MCF 10A (cell line): ENCODE results near the gene AQP11. TPM values are rescaled to one million over a fixed set of nuclear protein-coding genes. Genes with fewer than 3 reads are reported as not detected.

ENCODE experiments used
- BruUV-seq: library from RNA; stranded (reverse); fragments of 400-500 nt; replicated peaks from 2 replicates; lab custom pipeline; 2021; lab: Mats Ljungman, UMichigan
- CTCF ChIA-PET: fragments of 300-600 bp; sonication (Branson Sonifier 250); formaldehyde crosslinking; extraction: SDS; loops from one replicate; lab custom pipeline; 2021; ENCODE audit warnings: antibody characterized with exemption, inconsistent platforms; lab: Yijun Ruan, JAX
- POLR2A ChIA-PET: fragments of 300-600, 350-650 bp; sonication (Branson Sonifier 250); formaldehyde crosslinking; extraction: SDS; loops from one replicate; lab custom pipeline; 2020; ENCODE audit warnings: antibody characterized with exemption, inconsistent platforms; lab: Yijun Ruan, JAX
- DNase-seq: peaks from one replicate; pipeline ENCODE4 v3.0.0-alpha.2; 2018; ENCODE audit not compliant: unreplicated experiment
- H3K27ac Mint-ChIP-seq: one replicate; pipeline ENCODE4 v1.8.0; 2022; ENCODE audit warnings: mild to moderate bottlenecking, low read depth, mixed read lengths; ENCODE audit not compliant: unreplicated experiment
- H3K27me3 Mint-ChIP-seq: one replicate; pipeline ENCODE4 v1.8.0; 2022; ENCODE audit warnings: mixed read lengths; ENCODE audit not compliant: insufficient read depth, unreplicated experiment
- H3K36me3 Mint-ChIP-seq: one replicate; pipeline ENCODE4 v1.8.0; 2022; ENCODE audit warnings: mild to moderate bottlenecking, moderate library complexity, mixed read lengths; ENCODE audit not compliant: insufficient read depth, unreplicated experiment
- H3K4me1 Mint-ChIP-seq: one replicate; pipeline ENCODE4 v1.8.0; 2022; ENCODE audit warnings: mixed read lengths; ENCODE audit not compliant: insufficient read depth, unreplicated experiment
- H3K4me3 Mint-ChIP-seq: one replicate; pipeline ENCODE4 v1.8.0; 2022; ENCODE audit warnings: mild to moderate bottlenecking, moderate library complexity, mixed read lengths; ENCODE audit not compliant: unreplicated experiment
- H3K9me3 Mint-ChIP-seq: one replicate; pipeline ENCODE4 v1.8.0; 2022; ENCODE audit warnings: mixed read lengths; ENCODE audit not compliant: unreplicated experiment
- intact Hi-C: fragments of 100-400 bp; cut with micrococcal nuclease; formaldehyde crosslinking; loops from 2 replicates; pipeline ENCODE4 v1.14.1; 2022
- total RNA-seq: library from RNA; stranded (reverse); gene quantifications from 2 replicates; pipeline ENCODE4 v1.2.3, GENCODE V29; 2022
- TF ChIP-seq, protein P1 (sequence below): fragments of 200-600 bp; IDR thresholded peaks from one replicate; pipeline ENCODE4 v1.8.0; 2022; ENCODE audit warnings: antibody characterized with exemption, mild to moderate bottlenecking; ENCODE audit not compliant: unreplicated experiment

Gene AQP11
- total RNA-seq, 1 experiment from 2014 or later = not detected

DNA sequence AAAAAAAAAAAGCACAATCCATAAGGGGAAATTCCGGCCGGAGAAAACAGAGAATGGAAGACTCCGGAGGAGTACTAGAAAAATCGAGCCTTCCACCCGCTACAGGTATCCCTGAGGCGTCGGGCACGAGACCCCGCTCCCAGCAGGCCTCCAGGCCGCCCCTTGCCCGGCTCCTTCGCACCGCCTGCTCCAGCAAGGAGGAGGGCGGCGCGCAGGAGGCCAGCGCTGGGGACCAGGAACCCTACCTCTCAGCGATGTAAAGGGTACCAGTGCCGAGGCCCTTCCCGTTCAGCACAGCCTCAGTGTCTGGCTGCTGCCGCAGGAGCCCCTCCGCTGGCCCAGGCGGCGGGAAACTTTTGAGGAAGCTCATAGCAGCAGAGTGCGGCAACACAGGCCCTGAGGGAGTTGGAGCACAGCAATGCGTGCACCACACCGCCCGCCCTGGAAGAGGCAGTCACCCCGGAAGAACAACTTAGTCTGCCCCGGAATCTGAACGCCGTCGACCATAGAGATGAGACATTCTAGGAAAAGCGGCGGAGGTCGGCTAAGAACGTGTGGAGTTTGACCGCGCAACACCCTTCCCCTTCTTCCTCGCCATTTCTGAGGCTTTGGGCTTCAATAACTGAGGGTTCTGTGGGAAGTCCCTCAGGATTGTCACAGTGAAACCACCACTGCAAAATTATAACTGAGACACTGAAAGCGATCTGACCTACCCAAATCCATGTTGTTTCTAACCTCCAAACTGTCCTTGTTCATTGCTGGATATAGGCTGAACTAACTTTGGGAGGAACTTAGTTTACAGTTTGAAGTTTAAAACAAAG, 47.8 kb downstream of the AQP11 start, which contains the start of gene CLNS1A:
Gene CLNS1A, minus strand, starts transcription at position 450 of the 821 bp plus-strand sequence. Its CDS starts 80 bp downstream, at position 370.
- TF ChIP-seq, protein P1, sequence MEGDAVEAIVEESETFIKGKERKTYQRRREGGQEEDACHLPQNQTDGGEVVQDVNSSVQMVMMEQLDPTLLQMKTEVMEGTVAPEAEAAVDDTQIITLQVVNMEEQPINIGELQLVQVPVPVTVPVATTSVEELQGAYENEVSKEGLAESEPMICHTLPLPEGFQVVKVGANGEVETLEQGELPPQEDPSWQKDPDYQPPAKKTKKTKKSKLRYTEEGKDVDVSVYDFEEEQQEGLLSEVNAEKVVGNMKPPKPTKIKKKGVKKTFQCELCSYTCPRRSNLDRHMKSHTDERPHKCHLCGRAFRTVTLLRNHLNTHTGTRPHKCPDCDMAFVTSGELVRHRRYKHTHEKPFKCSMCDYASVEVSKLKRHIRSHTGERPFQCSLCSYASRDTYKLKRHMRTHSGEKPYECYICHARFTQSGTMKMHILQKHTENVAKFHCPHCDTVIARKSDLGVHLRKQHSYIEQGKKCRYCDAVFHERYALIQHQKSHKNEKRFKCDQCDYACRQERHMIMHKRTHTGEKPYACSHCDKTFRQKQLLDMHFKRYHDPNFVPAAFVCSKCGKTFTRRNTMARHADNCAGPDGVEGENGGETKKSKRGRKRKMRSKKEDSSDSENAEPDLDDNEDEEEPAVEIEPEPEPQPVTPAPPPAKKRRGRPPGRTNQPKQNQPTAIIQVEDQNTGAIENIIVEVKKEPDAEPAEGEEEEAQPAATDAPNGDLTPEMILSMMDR = no peak
- Mint-ChIP-seq H3K36me3 (peaks cover 16% of the 10 kb centered on the region), H3K4me1 (peaks cover 17% of the 10 kb centered on the region), H3K27me3 (no peaks in the 10 kb centered on the region), H3K27ac (peak within 1 kb of the TSS; percentile 95), H3K4me3 (peak within 1 kb of the TSS; percentile 83), H3K9me3 (no peaks in the 10 kb centered on the region)
- ChIA-PET CTCF (interaction anchor here (0.8 kb wide), 1 partner anchor 24 kb away, joined by 3 read pairs; no protein-coding TSS in a partner anchor), POLR2A (interaction anchor here (0.6 to 1.5 kb wide), 12 partner anchors 10 to 734 kb away, joined by 3 to 5 read pairs (median 4); partner anchors contain the start of genes AQP11 and INTS4)
- intact Hi-C loops = no loop called here
- DNase-seq = peak; percentile 90
- BruUV-seq = no TSS peak

DNA sequence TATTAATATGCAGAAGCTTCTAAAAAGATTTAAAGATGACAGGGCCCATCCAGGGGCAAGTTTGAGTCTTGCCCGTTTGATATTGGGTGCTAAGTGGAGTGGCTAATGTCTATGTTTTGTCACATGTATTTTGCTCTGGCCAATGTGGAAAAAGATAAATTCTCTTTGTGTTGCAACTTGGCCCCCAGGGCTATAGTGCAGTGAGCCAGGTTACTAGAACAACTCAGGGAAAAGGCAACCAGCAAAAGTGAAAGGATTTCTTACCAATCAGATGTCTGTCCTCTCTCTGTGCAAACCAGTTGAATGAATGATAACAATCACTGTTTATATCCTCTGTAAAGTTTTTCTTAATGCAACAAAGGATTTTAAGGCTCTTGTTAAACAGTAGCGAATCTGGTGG, 52.5 kb downstream of the AQP11 start:
- intact Hi-C loops = no loop called here
- no TSS peak for BruUV-seq
- TF ChIP-seq, protein P1 = no peak
- H3K9me3 Mint-ChIP-seq = no peaks in the 10 kb centered on the region
- H3K36me3 Mint-ChIP-seq = no peaks in the 10 kb centered on the region
- no peak overlapping the region for H3K4me3 Mint-ChIP-seq
- no peak overlapping the region for H3K27ac Mint-ChIP-seq
- no peak for DNase-seq
- no peaks in the 10 kb centered on the region for H3K4me1 Mint-ChIP-seq
- ChIA-PET POLR2A (interaction anchor here (1.2 kb wide), 1 partner anchor 12 kb away, joined by 4 read pairs; no protein-coding TSS in a partner anchor), CTCF (interaction anchor here (0.6 kb wide), 1 partner anchor 1213 kb away, joined by 3 read pairs; no protein-coding TSS in a partner anchor)
- no peaks in the 10 kb centered on the region for H3K27me3 Mint-ChIP-seq

DNA sequence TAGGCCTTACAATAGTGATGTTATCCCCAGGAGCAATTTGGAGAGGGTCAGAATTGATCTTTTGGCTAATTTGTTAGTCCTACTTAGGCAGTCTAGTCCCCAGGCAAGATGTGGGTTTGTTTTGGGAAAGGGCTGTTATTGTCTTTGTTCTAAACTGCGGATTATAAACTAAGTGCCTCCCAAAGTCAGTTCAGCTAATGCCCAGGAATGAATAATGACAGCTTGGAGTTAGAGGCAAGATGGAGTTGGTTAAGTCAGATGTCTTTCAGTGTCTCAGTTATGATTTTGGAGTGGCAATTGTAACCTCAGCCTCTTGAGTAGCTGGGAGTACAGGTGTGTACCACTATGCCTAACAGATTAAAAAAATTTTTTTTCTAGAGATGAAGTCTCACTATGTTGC, 55.1 kb downstream of the AQP11 start:
- no peak for DNase-seq
- no TSS peak for BruUV-seq
- Mint-ChIP-seq H3K4me3 (no peak overlapping the region), H3K4me1 (no peaks in the 10 kb centered on the region), H3K9me3 (no peaks in the 10 kb centered on the region), H3K27me3 (no peaks in the 10 kb centered on the region), H3K36me3 (no peaks in the 10 kb centered on the region), H3K27ac (no peak overlapping the region)
- TF ChIP-seq, protein P1 = no peak
- intact Hi-C loops = no loop called here
- ChIA-PET POLR2A (no interaction called here), CTCF (interaction anchor here (0.6 kb wide), 1 partner anchor 16 kb away, joined by 3 read pairs; no protein-coding TSS in a partner anchor)

DNA sequence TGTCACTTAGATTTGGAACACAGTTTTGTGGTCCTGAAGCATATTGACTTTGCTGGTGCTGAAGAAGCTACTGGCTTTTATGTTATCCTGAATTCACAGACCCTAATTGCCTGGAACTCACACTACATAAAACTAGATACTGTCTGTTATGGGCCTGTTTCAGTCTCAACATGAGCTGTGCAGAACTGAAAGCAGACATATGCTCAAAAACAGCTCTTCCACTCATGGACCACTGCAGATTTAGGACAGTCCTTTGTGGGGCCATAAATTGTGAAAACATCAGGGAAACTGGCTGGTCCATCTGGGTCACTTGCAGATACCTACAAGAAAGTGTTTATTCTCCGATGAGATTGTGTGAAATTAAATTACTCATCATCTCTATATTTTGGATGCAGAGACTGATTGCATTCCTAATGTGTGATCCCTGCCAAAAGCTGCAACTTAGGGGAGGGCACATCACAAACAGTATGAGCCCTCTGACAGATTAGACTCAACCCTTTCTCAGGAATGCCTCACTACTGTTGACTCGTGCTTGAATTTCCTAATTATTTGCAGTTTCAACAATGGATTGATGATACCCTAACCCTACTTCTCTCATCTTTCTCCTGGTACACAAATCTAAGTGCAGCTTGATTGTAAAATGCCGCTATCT, 58.0 kb downstream of the AQP11 start:
- no peak for DNase-seq
- no peaks in the 10 kb centered on the region for H3K27me3 Mint-ChIP-seq
- H3K36me3 Mint-ChIP-seq = no peaks in the 10 kb centered on the region
- CTCF ChIA-PET = interaction anchor here (0.6 kb wide), 1 partner anchor 118 kb away, joined by 3 read pairs; no protein-coding TSS in a partner anchor
- no peaks in the 10 kb centered on the region for H3K9me3 Mint-ChIP-seq
- BruUV-seq = no TSS peak
- intact Hi-C loops = no loop called here
- TF ChIP-seq, protein P1 = no peak
- POLR2A ChIA-PET = interaction anchor here (0.6 to 1.1 kb wide), 3 partner anchors 10 to 404 kb away, joined by 3 read pairs; partner anchors contain the start of gene CLNS1A
- H3K4me1 Mint-ChIP-seq = no peaks in the 10 kb centered on the region
- H3K27ac Mint-ChIP-seq = no peak overlapping the region
- H3K4me3 Mint-ChIP-seq = no peak overlapping the region
